SU-DHL-6 (cell line): ENCODE measurements around the gene RXRG.

Source experiments
- H2AFZ ChIP-seq: fragments of 200-600 bp; sonication (generic); 2 replicates; pipeline ENCODE4 v1.6.1; 2014; ENCODE audit warnings: low read depth, mild to moderate bottlenecking, moderate library complexity, mixed read lengths, antibody characterized with exemption, low read length; ENCODE audit not compliant: severe bottlenecking
- H3F3A ChIP-seq: fragments of 200-600 bp; shearing (Covaris generic); 2 replicates; pipeline ENCODE4 v1.6.0; 2016; ENCODE audit warnings: antibody characterized with exemption, mild to moderate bottlenecking; ENCODE audit not compliant: insufficient read depth
- H3K27ac ChIP-seq: fragments of 200-600 bp; sonication (generic); 2 replicates; pipeline ENCODE4 v1.5.1; 2016; ENCODE audit warnings: low read depth, mild to moderate bottlenecking, low read length, moderate library complexity, mixed read lengths
- H3K27me3 ChIP-seq: fragments of 200-600 bp; sonication (generic), shearing (Covaris generic); 2 replicates; pipeline ENCODE4 v1.6.0; 2014; ENCODE audit warnings: mild to moderate bottlenecking, low read length
- H3K36me3 ChIP-seq: fragments of 200-600 bp; sonication (generic); 2 replicates; pipeline ENCODE4 v1.6.1; 2014; ENCODE audit warnings: mild to moderate bottlenecking, low read length, mixed read lengths
- H3K4me2 ChIP-seq: fragments of 300-600, 200-600 bp; shearing (Covaris generic), sonication (generic); 2 replicates; pipeline ENCODE4 v1.6.0; 2014; ENCODE audit warnings: low read length, low read depth, mild to moderate bottlenecking; ENCODE audit not compliant: poor library complexity, severe bottlenecking
- H3K4me3 ChIP-seq: fragments of 200-600 bp; sonication (generic); 2 replicates; pipeline ENCODE4 v1.5.1; 2014; ENCODE audit warnings: antibody characterized with exemption, low read length, mild to moderate bottlenecking, mixed read lengths; ENCODE audit not compliant: insufficient read depth, poor library complexity, severe bottlenecking
- H3K79me2 ChIP-seq: fragments of 200-600 bp; sonication (generic); 2 replicates; pipeline ENCODE4 v1.6.1; 2014; ENCODE audit warnings: mild to moderate bottlenecking, low read length, moderate library complexity; ENCODE audit not compliant: insufficient read depth
- H3K9ac ChIP-seq: fragments of 200-600 bp; sonication (generic); 2 replicates; pipeline ENCODE4 v1.7.0; 2014; ENCODE audit warnings: mild to moderate bottlenecking, low read length
- H3K9me2 ChIP-seq: fragments of 200-600 bp; sonication (generic); replicated peaks from 2 replicates; pipeline ENCODE4 v1.6.1; 2014; ENCODE audit warnings: low read length; ENCODE audit not compliant: insufficient read depth
- H3K9me3 ChIP-seq: fragments of 200-600 bp; sonication (generic); 2 replicates; pipeline ENCODE4 v1.6.1; 2014; ENCODE audit warnings: low read length, mixed read lengths; ENCODE audit not compliant: insufficient read depth
- H4K20me1 ChIP-seq: fragments of 200-600 bp; sonication (generic); 2 replicates; pipeline ENCODE4 v1.6.1; 2014; ENCODE audit warnings: low read depth, mild to moderate bottlenecking, antibody characterized with exemption, low read length, moderate library complexity, mixed read lengths
- EZH2phosphoT487 ChIP-seq: fragments of 200-600 bp; sonication (generic), shearing (Covaris generic); conservative IDR thresholded peaks from 2 replicates; pipeline ENCODE4 v1.6.1; 2018; ENCODE audit warnings: mild to moderate bottlenecking, antibody characterized with exemption, low read length, moderate library complexity, mixed read lengths
- TF ChIP-seq, protein P1 (sequence below): fragments of 200-600 bp; sonication (generic); IDR thresholded peaks from one replicate; pipeline ENCODE4 v1.5.1; 2017; ENCODE audit warnings: antibody characterized with exemption, mild to moderate bottlenecking, low read length, moderate library complexity; ENCODE audit not compliant: insufficient read depth, poor library complexity, severe bottlenecking

The RXRG gene

DNA sequence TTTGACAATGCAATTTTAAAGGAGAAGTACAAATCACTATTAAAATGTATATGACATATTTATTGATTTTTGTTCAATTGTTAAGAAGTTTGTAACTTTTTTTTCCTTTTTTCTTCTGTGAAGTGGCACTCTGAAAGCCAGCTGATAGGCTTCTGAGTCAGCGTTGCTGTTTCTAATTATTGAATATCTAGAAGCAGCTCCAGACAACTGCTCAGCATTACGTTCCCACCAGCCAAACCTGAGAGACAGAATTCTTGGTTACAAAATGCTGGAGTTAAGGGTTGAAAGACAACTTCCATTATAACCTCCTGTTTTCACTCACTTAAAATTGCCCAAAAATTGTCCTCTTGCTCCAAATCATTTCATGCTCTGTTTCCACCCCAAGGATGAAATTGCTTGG, 57.0 kb downstream of the RXRG start:
- Histone ChIP-seq H2AFZ (no peak overlapping the region), H3K9me3 (no peaks in the 10 kb centered on the region), H3F3A (no peaks in the 10 kb centered on the region), H3K9ac (no peak overlapping the region), H3K36me3 (no peaks in the 10 kb centered on the region), H3K4me2 (no peak overlapping the region), H3K4me3 (no peak overlapping the region), H3K79me2 (no peaks in the 10 kb centered on the region), H3K9me2 (no peaks in the 10 kb centered on the region), H3K27ac (no peak overlapping the region), H3K27me3 (no peaks in the 10 kb centered on the region), H4K20me1 (no peaks in the 10 kb centered on the region)
- TF ChIP-seq, protein P1, sequence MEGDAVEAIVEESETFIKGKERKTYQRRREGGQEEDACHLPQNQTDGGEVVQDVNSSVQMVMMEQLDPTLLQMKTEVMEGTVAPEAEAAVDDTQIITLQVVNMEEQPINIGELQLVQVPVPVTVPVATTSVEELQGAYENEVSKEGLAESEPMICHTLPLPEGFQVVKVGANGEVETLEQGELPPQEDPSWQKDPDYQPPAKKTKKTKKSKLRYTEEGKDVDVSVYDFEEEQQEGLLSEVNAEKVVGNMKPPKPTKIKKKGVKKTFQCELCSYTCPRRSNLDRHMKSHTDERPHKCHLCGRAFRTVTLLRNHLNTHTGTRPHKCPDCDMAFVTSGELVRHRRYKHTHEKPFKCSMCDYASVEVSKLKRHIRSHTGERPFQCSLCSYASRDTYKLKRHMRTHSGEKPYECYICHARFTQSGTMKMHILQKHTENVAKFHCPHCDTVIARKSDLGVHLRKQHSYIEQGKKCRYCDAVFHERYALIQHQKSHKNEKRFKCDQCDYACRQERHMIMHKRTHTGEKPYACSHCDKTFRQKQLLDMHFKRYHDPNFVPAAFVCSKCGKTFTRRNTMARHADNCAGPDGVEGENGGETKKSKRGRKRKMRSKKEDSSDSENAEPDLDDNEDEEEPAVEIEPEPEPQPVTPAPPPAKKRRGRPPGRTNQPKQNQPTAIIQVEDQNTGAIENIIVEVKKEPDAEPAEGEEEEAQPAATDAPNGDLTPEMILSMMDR: no peak
- no peak for TF ChIP-seq EZH2phosphoT487

- H4K20me1 ChIP-seq: no peaks in the 10 kb centered on the region
These were observed 57.4 kb downstream of the RXRG start for GRCh38 chr1:165387505-165387904.

DNA sequence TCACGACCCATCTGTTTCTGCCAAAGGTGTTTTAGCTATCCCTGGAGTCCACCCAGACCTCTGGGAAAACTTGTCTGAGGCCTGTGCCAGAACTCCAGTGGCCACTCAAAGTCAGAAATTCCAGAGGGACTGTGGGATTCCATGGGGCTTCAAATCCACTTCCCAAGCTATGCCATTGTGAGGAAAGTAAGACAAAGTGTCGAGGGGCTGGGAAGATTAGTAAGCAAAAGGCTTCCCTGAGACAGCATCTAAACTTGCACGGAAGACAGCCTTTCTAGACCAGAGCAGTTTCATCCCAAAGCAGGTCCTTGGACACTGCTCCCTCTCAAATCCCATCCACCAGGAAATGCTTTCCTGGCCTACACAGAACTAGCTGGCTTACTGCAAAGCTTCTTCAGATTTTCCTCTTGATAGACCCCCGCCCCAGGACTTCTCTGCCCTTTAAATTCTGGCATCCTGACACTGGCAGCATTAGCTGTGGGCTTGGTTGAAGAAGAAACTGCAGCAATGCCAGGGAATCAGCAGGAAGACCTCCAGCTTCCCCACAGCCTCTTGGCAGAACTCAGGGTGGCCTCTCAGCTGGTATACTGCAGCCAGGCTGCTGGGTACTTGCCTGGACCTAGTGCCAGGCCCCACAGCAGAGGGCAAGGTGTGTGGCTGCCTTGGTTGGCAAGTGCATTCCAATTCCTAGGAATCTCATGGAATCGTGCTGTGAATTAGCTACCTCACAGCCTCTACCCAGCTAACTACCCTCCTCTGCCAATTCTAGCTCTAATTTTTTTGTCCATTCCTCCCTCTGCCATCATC, 61.1 kb downstream of the RXRG start:
- H3K4me3 ChIP-seq: no peak overlapping the region
- no peak overlapping the region for H3K4me2 ChIP-seq
- H3K9ac ChIP-seq: no peak overlapping the region
- H2AFZ ChIP-seq: no peak overlapping the region
- no peaks in the 10 kb centered on the region for H3F3A ChIP-seq
- no peaks in the 10 kb centered on the region for H4K20me1 ChIP-seq
- H3K36me3 ChIP-seq: no peaks in the 10 kb centered on the region
- no peak overlapping the region for H3K27ac ChIP-seq
- no peaks in the 10 kb centered on the region for H3K9me2 ChIP-seq
- H3K79me2 ChIP-seq: no peaks in the 10 kb centered on the region
- TF ChIP-seq, protein P1: no peak
- no peak for TF ChIP-seq EZH2phosphoT487
- no peaks in the 10 kb centered on the region for H3K9me3 ChIP-seq
- H3K27me3 ChIP-seq: no peaks in the 10 kb centered on the region

More at GRCh38 chr1:165387505-165387904, 57.4 kb downstream of the RXRG start:
- H3K27me3 ChIP-seq: no peaks in the 10 kb centered on the region
- no peaks in the 10 kb centered on the region for H3K9me3 ChIP-seq
- H3K36me3 ChIP-seq: no peaks in the 10 kb centered on the region
- TF ChIP-seq, protein P1: no peak
- TF ChIP-seq EZH2phosphoT487: no peak
- no peak overlapping the region for H3K4me3 ChIP-seq
- H3F3A ChIP-seq: no peaks in the 10 kb centered on the region
- no peaks in the 10 kb centered on the region for H3K79me2 ChIP-seq
- no peak overlapping the region for H2AFZ ChIP-seq
- no peaks in the 10 kb centered on the region for H3K9me2 ChIP-seq
- H3K9ac ChIP-seq: no peak overlapping the region
- no peak overlapping the region for H3K27ac ChIP-seq
- H3K4me2 ChIP-seq: no peak overlapping the region
